ENCODE results near the gene UBL4B. TPM values are rescaled to one million over a fixed set of nuclear protein-coding genes. Genes with fewer than 3 reads are reported as not detected.
A peak's percentile ranks its signal among the peaks of the same experiment; 100 is the strongest.
"Not testable (repeated sequence)": the region's sequence is repeated elsewhere in the genome, so short reads cannot be mapped to it uniquely, and the experiment has no call there.

UBL4B gene
- polyA plus RNA-seq, 1 experiment = 34.8 TPM

GRCh38 chr1:110070282-110070669 lies 42.0 kb upstream of the UBL4B start:
- Histone ChIP-seq H3K36me3 (ENCODE audit: control insufficient read depth, insufficient read depth, low read length) (0 out of 2 replicates have a peak, but pooled peaks cover 1% of the 10 kb centered on the region), H3K4me3 (ENCODE audit: low read depth, low read length) (peak overlapping the region; percentile 43), H3K27me3 (ENCODE audit: control insufficient read depth, insufficient read depth, low read length) (peaks cover 27% of the 10 kb centered on the region)
- ChIA-PET POLR2A (no interaction called here), CTCF (interaction anchor here (1.3 to 3.1 kb wide), 5 partner anchors 12 to 36 kb away, joined by 3 to 19 read pairs (median 6); no protein-coding TSS in a partner anchor)
- DNase-seq (ENCODE audit: low read depth) = no peak
- TF ChIP-seq, protein P1, sequence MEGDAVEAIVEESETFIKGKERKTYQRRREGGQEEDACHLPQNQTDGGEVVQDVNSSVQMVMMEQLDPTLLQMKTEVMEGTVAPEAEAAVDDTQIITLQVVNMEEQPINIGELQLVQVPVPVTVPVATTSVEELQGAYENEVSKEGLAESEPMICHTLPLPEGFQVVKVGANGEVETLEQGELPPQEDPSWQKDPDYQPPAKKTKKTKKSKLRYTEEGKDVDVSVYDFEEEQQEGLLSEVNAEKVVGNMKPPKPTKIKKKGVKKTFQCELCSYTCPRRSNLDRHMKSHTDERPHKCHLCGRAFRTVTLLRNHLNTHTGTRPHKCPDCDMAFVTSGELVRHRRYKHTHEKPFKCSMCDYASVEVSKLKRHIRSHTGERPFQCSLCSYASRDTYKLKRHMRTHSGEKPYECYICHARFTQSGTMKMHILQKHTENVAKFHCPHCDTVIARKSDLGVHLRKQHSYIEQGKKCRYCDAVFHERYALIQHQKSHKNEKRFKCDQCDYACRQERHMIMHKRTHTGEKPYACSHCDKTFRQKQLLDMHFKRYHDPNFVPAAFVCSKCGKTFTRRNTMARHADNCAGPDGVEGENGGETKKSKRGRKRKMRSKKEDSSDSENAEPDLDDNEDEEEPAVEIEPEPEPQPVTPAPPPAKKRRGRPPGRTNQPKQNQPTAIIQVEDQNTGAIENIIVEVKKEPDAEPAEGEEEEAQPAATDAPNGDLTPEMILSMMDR (IDR thresholded peaks at IDR 0.05; ENCODE audit: insufficient read depth, low read depth, low read length) = no peak

DNA sequence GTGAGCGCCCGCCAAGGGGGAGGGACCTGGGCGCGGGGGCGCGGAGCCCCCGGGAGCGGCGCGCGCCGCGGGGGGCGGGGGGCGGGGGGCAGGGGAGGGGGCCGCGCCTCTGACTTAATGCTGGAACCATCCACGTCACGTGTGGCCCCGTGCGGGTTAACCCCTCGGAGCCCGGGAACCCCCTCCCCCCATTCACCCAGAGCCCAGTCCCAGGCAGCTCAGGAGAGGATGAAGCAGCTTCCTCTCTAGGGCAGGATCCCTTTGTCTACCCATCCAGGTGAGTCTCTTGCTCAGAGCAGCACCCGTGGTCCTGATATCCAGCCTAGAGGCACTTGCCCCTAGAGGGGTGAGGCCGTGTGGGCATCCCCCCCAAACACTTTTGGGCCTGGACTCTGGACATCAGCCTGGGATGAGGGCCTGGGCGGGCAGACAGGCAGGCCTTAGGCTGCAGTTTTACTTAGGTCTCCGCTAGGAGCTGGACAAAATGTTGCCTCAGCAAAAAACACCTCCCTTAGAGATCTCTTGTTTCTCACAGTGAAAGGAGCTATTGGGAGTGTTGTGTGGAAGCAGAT lies 41.5 kb upstream of the UBL4B start, which contains the start of gene ALX3:
Gene ALX3, minus strand, starts transcription at position 2 of the 572 bp plus-strand sequence. CDS start 60 bp downstream, outside the sequence.
- no peak for DNase-seq (ENCODE audit: low read depth)
- TF ChIP-seq, protein P1 (IDR thresholded peaks at IDR 0.05; ENCODE audit: insufficient read depth, low read depth, low read length) = no peak
- POLR2A ChIA-PET = no interaction called here
- CTCF ChIA-PET = interaction anchor here (0.6 to 3.1 kb wide), 14 partner anchors 8 to 137 kb away, joined by 3 to 19 read pairs (median 4); no protein-coding TSS in a partner anchor
- H3K4me3 ChIP-seq (ENCODE audit: low read depth, low read length) = peak within 1 kb of the TSS; percentile 43
- H3K27me3 ChIP-seq (ENCODE audit: control insufficient read depth, insufficient read depth, low read length) = peaks cover 27% of the 10 kb centered on the region
- 0 out of 2 replicates have a peak, but pooled peaks cover 1% of the 10 kb centered on the region for H3K36me3 ChIP-seq (ENCODE audit: control insufficient read depth, insufficient read depth, low read length)

DNA sequence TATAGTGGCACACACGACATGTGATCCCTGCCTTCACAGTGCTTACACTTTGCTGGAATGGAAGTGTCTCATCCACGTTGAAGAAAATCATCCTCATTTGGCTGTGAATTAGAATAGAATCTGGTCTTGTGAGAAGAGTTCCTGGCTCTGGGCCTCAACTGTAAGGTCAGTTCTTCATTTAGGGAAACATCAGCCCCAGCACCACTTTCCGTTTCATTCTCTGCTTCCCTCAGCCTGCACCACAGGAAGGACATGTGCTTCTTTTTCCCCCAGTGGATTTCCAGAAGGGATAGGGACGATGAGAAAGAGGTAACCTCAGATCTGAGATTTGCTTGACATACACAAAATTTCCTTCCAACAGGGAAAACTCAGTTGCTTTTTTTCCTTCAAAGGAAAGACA lies 38.1 kb upstream of the UBL4B start:
- no peak for DNase-seq (ENCODE audit: low read depth)
- H3K36me3 ChIP-seq (ENCODE audit: control insufficient read depth, insufficient read depth, low read length) = no peaks in the 10 kb centered on the region
- ChIA-PET POLR2A (no interaction called here), CTCF (interaction anchor here (0.9 to 1.9 kb wide), 2 partner anchors 14 to 21 kb away, joined by 4 to 8 read pairs; no protein-coding TSS in a partner anchor)
- peaks cover 17% of the 10 kb centered on the region for H3K27me3 ChIP-seq (ENCODE audit: control insufficient read depth, insufficient read depth, low read length)
- TF ChIP-seq, protein P1 (IDR thresholded peaks at IDR 0.05; ENCODE audit: insufficient read depth, low read depth, low read length) = no peak
- H3K4me3 ChIP-seq (ENCODE audit: low read depth, low read length) = no peak overlapping the region

DNA sequence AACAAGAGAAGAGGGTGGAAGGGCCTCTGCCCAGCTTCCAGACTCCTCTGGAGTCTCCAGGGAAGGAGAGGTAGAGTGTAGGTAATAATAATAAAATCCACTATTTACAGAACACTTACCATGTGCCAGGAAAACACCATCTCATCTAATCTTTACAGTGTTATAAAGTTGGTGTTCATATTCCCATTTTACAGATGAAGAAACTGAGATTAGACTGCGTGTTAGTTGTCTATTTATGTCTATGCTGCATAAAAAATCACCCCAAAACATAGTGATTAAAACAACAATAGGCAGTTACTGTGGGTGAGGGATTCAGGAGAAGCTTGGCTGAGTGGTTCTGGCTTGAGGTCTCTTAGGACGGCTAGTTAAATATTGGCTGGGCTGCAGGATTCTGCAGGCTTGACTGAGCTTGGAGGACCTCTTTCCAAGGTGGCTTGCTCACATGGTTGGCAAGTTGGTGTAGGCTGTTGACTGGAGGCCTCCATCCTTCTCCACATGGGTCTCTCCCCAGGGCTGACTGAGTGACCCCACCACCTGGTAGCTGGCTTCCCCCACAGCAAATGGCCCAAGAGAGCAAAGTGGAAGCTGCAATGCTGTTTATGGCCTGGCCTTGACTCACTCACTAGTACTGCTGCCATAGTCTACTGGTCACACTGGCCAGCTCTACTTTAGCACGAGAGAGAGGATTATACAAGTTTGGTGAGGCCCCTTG lies 35.3 kb upstream of the UBL4B start:
- CTCF ChIA-PET = interaction anchor here (1.5 to 4.2 kb wide), 4 partner anchors 11 to 47 kb away, joined by 3 to 18 read pairs (median 6); no protein-coding TSS in a partner anchor
- H3K27me3 ChIP-seq (ENCODE audit: control insufficient read depth, insufficient read depth, low read length) = peaks cover 8% of the 10 kb centered on the region; the same call in 1 of the 2 replicates
- POLR2A ChIA-PET = no interaction called here

GRCh38 chr1:110079995-110080394 lies 32.2 kb upstream of the UBL4B start:
- POLR2A ChIA-PET; DNase-seq (ENCODE audit: low read depth); H3K36me3 ChIP-seq (ENCODE audit: control insufficient read depth, insufficient read depth, low read length); H3K27me3 ChIP-seq (ENCODE audit: control insufficient read depth, insufficient read depth, low read length); H3K4me3 ChIP-seq (ENCODE audit: low read depth, low read length): not testable (repeated sequence)
- CTCF ChIA-PET = interaction anchor here (1.5 to 2.0 kb wide), 2 partner anchors 14 to 19 kb away, joined by 3 to 5 read pairs; no protein-coding TSS in a partner anchor

More for the DNA sequence above, 35.3 kb upstream of the UBL4B start:
- Histone ChIP-seq H3K36me3 (ENCODE audit: control insufficient read depth, insufficient read depth, low read length) (no peaks in the 10 kb centered on the region), H3K4me3 (ENCODE audit: low read depth, low read length) (no peak overlapping the region)
- no peak for DNase-seq (ENCODE audit: low read depth)
- TF ChIP-seq, protein P1 (IDR thresholded peaks at IDR 0.05; ENCODE audit: insufficient read depth, low read depth, low read length) = no peak
